NCI-H1092 (cell line): ENCODE measurements around the gene SSC4D.
"Not testable (repeated sequence)": the region's sequence is repeated elsewhere in the genome, so short reads cannot be mapped to it uniquely, and the experiment has no call there.

ENCODE experiments used
- DNase-seq: peaks from one replicate; lab custom pipeline; 2025; lab: John Stamatoyannopoulos, UW

The SSC4D gene

DNA sequence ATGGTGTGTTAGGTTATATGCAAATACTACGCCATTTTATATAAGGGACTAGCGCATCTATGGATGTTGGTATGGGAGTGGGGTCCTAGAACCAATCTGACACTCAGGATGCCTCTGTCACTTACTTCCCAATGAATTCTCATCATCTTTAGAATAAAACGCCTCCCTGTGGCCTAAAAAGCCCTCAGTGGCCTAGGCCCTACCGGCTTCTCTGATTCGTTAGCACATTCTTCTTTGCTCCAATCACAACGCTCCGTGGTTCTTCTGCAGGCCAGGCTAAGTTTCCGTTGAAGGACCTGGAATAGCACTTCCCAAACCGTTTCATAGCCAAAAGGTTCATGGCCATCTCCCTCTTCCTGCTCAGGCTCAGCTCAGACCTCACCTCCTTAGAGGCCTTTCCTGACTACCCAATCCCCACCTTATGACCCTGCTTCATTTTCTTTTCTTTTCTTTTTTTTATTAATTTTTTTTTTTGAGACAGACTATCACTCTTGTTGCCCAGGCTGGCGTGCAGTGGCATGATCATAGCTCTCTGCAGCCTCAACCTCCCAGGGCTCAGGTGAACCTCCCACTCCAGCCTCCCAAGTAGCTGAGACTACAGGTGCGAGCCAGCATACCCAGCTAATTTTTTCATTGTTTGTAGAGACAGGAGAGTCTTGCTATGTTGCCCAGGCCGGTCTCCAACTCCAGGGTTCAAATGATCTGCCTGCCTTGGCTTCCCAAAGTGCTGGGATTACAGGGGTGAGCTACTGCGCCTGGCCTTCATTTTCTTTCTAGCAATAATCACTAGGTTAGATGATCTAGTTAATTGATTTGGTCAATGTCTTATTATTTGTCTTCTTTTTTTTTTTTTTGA lies 26.2 kb downstream of the SSC4D start:
- no peak for DNase-seq

DNA sequence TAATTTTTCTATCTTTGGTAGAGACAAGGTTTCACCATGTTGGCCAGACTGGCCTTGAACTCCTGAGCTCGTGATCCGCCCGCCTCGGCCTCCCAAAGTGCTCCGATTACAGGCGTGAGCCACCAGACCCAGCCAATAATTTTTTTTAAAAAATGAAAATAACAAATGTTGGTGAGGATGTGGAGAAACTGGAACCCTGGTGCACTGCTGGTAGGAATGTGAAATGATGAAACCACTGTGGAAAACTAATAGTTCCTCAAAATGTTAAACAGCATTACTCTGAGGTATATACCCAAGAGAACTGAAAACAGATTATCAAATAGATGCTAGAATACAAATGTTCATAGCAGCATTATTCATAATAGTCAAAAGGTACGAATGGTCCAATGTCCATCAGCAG lies 27.7 kb downstream of the SSC4D start:
- no peak for DNase-seq

DNA sequence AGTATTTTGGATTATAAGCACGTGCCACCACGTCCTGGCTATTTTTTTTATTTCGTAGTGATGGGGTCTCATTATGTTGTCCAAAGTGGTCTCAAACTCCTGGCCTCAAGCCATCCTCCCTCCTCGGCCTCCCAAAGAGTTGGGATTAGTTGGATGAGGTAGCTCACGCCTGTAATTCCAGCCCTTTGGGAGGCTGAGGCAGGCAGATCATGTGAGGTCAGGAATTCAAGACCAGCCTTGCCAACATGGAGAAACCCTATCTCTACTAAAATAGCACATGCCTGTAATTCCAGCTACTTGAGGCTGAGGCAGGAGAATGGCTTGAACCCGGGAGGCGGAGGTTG lies 28.9 kb downstream of the SSC4D start:
- DNase-seq: no peak

DNA sequence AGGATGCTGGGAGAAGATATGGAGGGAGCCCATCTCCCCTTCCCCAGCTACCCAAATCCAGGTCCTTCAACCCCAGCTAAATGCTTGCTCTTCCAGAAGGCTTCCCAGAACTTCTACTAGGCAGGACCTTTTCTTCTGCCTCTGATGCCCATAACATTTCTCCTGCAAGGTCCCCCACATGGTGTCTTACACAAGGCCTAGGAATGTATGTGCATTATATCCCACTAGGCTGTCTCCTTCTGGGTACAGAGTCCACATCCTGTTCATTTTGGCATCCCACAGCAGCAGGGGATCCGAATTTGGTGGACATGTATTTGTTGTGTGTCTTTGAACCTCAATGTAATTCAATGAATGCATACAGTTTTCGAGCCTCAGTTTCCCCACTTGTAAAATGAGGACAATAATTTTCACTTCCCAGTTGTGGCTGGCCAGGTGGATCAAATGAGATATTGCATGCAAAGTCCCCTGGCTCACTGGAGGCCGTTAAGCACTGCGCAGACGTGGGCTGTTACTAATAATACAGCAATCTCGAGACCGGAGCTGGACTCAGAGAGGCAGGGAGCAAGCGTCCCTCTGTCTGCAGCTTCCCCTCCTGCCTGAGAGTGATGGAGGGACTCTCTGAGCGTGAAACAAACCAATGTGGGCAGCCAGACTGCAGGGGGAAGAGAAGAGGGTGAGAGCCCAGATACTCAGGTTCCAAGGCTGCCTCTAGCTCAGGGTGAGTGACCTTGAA lies 32.1 kb downstream of the SSC4D start:
- DNase-seq: no peak

DNA sequence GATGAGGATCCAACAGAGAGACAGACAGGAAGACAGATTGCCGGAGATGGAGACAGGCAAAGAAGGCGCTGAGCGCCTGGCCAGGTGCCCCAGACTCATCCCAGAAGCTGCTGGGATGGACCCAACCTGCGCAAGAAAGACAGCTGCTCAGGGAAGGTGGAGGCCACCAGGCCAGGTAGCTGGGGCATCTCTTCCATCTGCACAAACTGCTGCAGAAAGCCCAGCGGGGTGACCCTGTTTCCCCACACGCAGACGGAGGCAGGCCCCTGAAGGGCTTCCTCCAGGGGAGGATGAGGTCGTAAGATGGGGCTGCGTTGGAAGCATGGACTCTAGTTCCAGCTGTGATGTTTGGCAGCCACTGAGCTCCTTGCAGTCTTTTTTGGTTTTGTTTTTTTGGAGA lies 34.2 kb downstream of the SSC4D start:
- DNase-seq: no peak

DNA sequence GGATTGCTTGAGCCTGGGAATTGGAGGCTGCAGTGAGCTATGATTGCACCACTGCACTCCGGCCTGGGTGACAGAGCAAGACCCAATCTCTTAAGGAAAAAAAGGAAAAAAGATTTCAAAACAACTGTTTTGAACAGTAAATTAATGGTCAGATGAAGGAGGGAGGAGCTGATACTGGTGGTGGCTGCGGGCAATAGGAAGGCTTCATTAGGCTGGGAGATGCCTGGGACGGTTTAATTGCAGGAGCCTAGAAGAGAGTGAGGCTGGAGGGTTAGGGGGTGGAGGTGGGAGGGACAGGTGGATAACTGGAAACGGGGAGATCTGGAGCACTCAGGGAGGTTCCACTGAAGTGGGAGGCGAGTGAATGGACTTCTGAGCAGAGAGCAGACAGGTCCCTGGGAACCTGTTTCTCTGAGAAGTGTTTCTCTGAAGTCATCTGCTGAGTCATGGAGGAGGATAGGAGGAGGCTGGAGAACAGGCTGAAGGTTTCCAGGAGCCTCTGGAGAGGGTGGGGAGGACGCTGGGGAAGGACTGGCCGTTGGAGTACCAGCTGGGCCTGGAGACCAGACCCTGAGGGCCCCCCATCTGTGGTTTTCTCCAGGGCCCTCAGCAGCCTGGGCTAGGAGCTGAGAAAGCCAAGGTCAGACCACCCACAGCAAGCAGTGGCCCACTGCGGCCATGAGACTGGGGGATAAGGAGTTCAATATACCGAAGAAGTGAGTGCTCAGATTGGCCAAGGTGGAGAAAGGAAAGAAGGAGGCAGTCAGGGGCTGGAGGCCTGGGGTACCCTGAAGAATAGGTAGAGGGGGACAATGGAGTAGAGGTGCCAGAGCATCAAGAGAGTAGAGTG lies 36.3 kb downstream of the SSC4D start:
- DNase-seq: no peak

DNA sequence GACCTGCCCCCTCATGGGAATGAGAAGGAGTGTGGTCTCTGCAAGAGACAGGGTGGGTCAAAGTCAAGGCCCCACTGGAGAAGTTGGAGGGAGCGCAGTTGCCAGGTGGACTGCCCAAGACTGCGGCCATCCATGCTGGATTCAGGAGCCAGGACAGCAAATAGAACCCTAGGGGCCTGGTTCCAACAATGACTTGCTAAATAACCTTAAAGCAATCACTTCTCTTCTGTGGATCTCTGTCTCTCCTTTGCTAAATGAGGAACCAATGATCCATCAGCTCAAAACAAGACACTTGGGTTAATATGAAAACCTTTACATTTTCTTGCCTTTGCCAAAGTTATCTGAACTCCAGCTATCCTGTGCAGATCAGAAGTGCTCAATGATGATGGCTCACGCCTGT lies 38.1 kb downstream of the SSC4D start:
- no peak for DNase-seq

DNA sequence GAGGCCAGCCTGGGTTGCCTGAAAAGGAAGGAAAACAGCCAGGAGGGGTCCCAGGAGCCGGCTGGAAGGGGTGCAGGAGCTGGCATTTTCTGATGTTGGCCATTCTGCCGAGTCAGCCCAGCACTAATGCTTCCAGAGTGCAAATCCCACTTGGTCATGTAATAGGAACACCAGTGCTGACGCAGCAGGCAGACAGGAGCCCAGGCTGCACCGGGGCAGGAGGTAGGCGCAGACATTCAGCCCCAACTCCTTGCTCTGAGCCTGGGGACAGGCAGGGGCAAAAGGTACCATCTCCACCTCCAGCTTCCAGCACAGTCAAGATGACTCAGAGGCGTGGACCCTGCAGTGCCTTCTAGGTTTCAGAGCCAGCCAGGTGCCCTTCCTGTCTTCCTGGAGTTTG lies 40.5 kb downstream of the SSC4D start:
- no peak for DNase-seq

DNA sequence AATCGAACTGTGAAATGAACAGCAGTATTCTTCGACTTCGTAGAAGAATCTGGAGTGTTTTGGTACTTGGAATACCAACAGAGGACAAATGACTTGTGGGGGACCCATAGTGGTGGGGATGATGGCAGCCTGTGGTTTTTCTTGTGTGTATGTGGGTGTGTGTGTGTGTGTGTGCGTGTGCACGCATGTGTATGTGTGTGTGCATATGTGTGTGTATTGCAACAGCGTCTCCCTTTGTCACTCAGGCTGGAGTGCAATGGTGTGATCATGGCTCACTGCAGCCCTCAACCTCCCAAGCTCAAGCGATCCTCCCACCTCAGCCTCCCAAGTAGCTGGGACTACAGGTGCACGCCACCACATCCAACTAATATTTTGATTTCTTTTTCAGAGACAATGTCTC lies 41.3 kb downstream of the SSC4D start:
- DNase-seq: no peak

DNA sequence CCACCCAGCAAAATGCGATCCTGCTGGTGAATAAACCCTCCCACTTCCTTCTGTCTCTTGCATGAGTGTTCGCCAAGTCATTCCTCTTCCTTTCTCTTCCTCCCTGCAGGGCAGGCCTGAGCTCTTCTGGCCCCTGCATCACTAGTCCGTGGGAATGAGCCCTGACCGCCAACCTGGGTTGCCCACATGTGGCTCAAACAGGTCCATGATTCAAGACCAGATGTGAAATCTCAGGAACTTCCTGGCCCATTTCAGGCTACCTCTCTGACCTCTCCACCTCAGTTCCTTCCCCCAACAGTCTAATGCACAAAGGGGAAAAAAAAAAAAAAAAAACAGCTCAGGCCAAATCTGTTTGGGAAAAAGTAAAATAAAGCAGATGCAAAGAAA lies 45.3 kb downstream of the SSC4D start:
- DNase-seq: no peak

DNA sequence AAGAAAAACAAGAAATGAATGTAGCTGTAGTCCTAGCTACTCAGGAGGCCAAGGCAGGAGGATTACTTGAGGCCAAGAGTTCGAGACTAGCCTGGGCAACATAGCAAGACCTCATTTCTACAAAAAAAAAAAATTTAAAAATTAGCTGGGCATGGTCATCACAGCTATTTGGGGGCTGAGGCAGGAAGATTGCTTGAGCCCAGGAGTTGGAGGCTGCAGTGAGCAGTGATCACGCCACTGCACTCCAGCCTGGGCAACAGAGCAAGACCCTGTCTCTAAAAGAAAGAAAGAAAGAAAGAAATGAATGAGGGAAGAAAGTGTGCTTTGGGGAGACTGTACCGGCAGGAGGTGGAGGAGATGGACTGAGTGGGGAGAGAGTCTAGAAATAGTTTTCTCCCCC lies 45.7 kb downstream of the SSC4D start:
- not testable (repeated sequence) for DNase-seq

DNA sequence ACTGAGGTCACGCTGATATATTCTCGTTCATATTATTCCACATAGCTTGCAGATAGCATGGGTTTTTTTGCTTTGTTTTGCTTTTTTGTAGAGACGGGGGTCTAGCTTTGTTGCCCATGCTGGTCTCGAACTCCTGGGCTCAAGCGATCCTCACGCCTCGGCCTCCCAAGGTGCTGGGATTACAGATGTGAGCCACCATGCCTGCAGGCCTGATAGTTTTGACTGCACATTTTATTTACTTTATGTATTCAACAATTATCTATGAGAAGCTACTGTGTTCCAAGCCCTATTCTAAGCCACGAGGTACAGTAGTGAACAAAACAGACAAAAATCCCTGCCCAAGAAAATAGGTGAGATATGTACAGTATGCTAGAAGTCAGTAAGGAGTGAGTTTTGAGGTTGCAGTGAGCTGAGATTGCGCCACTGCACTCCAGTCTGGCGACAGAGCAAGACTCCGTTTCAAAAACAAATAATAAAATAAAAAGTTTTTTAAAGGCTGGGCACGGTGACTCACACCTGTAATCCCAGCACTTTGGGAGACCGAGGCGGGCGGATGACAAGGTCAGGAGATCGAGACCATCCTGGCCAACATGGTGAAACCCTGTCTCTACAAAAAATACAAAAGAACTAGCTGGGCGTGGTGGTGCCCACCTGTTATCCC lies 49.4 kb downstream of the SSC4D start:
- DNase-seq: no peak

DNA sequence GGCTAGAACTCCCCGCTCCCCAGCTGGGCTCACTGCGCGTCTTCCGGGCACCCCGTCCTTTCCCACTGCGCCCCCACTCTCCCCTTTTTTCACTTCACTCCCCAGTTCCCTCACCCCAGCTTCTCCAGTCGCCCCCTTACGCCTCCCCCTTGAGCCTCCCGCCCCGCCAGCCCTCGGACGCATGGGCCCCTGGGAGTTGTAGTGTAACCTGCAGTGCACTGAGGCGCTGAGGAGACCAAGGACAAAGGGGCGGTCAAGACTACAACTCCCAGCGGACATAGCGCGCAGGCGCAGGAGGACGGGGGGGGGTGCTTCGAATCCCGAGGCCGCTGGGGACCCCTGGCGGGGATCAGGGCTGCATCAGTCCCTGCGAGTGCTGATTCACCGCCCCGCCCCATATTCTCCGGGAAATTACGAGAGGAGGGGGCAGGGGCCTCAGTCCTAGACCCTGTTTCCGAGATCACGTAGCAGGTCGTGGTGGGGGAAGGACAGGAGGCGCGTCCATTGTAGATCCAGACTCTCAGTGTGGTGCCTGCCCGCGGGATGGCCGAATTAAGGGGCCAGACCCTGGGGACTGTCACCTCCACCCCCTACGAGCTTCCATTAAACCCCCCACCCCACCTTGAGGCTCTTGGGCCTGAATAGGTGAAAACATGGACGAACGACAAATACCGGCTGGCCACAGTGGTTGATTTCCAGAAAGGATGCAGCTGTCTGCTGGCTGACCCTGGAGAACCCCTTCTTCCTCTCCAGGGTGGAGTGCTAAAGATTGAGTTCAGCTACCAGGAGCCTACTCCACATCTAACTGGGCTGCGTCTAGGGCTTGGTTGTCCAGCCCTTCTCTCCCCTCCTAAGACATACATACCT lies 50.2 kb downstream of the SSC4D start:
- peak; percentile 99 for DNase-seq

DNA sequence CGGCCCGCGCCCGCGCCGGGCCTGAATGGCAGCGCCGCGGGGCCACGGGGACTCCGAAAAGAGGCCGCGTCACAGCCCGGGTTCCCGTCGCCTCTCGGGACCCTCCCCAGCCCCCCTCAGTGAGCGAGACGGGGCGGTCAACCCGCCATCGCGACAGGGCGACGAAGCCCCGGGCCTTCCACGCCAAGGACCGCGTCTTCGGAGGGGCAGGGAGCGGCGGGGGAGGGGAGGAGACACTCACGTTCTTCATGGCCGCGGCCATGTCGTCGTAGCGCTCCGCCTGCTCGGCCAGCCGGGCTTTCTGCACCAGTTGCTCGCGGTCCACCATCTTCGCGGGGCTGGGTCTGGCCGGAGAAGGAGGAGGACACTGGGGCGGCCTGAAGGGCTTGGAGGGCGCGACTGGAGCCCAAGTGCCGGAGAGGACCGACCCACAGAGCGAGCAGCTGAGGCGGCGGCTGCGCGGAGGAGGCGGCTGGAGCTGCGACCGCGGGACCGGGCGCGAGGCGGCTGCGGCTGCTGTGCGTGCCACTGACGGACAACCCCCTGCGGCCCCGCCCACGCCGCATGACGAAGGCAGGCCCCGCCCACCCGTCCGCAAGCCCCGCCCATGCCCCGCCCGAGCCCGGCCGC lies 50.9 kb downstream of the SSC4D start, which contains the start of gene YWHAG:
Gene YWHAG (minus strand): TSS at position 511 of the 630 bp plus-strand sequence. CDS start 183 bp downstream, at position 328.
- peak; percentile 89 for DNase-seq

DNA sequence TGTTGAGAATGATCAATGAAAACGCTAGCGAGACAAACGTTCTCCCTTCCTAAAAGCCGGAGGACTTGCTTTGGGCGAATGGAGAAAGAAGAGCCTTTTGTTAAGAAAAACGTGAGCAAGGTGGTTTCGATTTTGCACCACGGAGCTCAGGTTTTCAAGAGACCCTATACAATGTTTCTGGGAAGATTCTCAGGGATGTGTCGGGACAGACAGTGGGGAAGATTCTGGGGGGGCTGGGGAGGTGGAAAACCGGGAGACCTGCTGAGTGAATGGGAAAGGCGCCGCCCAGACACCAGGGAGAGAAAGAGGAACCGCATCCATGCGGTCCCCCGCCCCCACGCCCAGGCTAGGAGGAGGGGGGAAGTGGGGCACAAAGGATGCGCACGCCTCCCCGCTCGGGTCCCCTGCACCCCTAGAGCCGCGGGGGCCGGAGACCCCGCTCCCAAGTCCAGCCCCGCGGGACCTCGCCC lies 51.5 kb downstream of the SSC4D start:
- DNase-seq: peak; percentile 56

DNA sequence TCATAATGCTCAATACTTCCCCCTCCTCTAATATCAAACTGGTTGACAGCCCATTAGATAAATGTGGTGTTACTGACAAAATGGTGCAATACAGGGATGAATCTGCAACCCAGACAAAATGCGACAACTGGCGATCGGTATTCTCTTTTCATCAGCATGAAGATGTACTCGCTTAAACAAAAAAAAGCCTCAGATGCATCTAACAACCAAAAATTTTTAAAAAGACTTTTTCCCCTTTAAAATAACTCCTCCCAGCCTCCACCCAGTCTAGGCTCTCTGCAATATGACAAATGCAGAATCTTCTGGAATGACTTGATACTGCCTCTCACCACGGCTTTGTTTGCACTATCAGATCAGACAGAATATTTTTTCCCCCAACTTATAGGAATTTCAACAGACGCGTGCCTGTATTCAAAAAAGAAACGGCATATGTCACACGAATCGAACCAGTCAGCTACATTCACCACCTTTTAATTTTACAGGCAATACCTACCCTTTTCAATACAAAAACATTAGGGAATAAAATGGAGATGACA lies 52.0 kb downstream of the SSC4D start:
- DNase-seq: peak; percentile 44

DNA sequence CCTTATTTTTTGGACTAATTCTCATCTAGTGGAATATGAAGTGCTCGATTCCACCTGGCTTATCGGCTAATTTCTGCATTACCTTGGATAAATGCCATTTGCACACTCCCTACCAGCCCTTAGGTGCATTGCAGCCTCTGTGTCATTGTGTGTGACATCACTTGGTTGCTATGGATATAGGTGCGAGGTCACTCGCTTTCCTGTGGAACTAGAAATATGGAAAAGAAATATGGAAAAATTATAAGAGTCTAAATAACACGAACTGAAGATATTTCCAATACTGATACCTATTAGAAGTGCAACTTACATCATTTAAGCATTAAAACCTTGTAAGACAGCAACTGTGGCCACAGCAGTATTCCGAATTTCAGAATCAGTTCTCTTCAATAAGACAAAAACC lies 52.7 kb downstream of the SSC4D start:
- DNase-seq: peak; percentile 42

DNA sequence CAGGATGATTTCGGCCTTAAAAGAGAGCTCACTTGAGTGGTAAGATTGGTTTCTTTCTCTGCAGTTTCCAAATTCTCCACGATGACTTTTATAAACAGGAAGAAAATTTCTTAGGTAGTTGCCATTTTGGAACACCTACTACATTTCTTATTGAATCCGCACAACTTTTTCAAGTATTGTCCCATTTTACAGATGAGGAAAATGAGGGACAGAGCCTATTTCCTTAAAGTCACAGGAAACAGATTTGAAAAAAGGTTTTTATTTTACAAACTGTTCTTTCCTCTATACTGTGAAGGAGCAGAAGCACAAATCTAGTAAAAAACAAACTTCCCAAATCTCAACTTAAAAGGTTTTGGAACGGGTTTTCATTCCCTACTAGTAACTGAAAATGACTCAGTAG lies 53.4 kb downstream of the SSC4D start:
- DNase-seq: no peak

DNA sequence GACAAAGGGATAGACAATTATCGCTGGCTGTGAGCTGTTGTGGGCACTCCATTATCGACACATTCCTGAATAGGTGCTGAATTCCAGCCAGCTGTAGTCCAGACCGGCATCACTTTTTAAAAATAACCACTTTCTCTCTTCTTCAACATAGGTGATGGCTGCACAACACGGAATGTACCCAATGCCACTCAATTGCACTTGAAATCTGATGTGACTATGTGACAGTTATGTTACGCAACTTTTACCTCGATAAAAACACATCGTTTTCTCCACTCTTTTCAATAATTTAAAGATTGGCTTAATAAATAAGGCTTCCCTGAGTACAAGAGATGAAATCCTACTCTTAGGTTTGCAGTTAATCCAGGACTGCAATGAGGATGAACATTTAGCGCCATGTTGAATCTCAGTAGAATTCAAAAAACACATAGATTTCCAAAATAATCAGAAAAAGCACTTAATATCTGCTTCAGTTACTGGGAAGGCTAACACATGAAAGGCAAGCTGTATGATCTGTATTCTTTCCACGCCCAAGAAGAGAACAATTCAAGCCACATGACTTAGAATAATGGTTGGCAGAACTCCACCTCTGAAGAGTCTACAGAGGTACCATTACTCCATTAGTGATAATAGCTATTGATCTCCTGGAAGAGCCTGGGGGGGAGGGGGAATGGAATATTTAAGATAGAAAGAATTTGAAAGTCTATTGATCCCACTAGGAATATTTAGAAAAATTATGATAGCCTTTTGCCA lies 54.3 kb downstream of the SSC4D start:
- DNase-seq: no peak
